RWPE1 (cell line): ENCODE results near the gene GNL3.

Source experiments
- CTCF ChIA-PET: fragments of 350-600 bp; sonication (Branson Sonifier 250); formaldehyde crosslinking; extraction: SDS; loops from one replicate; lab custom pipeline; 2021; lab: Yijun Ruan, JAX
- POLR2A ChIA-PET: fragments of 400-600 bp; formaldehyde crosslinking; extraction: SDS; loops from one replicate; lab custom pipeline; 2020; ENCODE audit warnings: antibody characterized with exemption; ENCODE audit not compliant: low non-redundant PET; lab: Yijun Ruan, JAX
- DNase-seq: peaks from one replicate; pipeline ENCODE4 v3.0.0; 2012; ENCODE audit warnings: low spot score
- H3K27ac ChIP-seq: fragments of 450-650 bp; 2 replicates; pipeline ENCODE4 v1.5.1; 2017
- CTCF ChIP-seq: fragments of 450-650 bp; conservative IDR thresholded peaks from 2 replicates; pipeline ENCODE4 v1.5.1; 2017; ENCODE audit warnings: low read depth, mild to moderate bottlenecking

The GNL3 gene

GRCh38 chr3:52684184-52684583, 1.6 kb upstream of the GNL3 start:
- no peak for DNase-seq
- CTCF ChIA-PET: no interaction called here
- POLR2A ChIA-PET: no interaction called here
- TF ChIP-seq CTCF: no peak
- H3K27ac ChIP-seq: no peak overlapping the region

- peak; percentile 77 for DNase-seq
- ChIA-PET POLR2A (interaction anchor here (0.7 kb wide), 1 partner anchor 58 kb away, joined by 3 read pairs; no protein-coding TSS in a partner anchor), CTCF (no interaction called here)
- TF ChIP-seq CTCF: no peak
- H3K27ac ChIP-seq: peak overlapping the region; percentile 94
Observed at GRCh38 chr3:52685285-52685708, 535 bp upstream of the GNL3 start.

- no peak for DNase-seq
- H3K27ac ChIP-seq: no peak overlapping the region
- CTCF ChIA-PET: no interaction called here
- POLR2A ChIA-PET: no interaction called here
- no peak for TF ChIP-seq CTCF
Observed at GRCh38 chr3:52688266-52688665, 2.4 kb downstream of the GNL3 start.

- DNase-seq: no peak
- ChIA-PET POLR2A (no interaction called here), CTCF (no interaction called here)
- no peak for TF ChIP-seq CTCF
- H3K27ac ChIP-seq: no peak overlapping the region
Observed at GRCh38 chr3:52689151-52689550, 3.3 kb downstream of the GNL3 start.

GRCh38 chr3:52690560-52690959, 4.7 kb downstream of the GNL3 start:
- ChIA-PET CTCF (no interaction called here), POLR2A (no interaction called here)
- TF ChIP-seq CTCF: no peak
- no peak overlapping the region for H3K27ac ChIP-seq
- no peak for DNase-seq

- TF ChIP-seq CTCF: no peak
- no peak for DNase-seq
- CTCF ChIA-PET: no interaction called here
- no peak overlapping the region for H3K27ac ChIP-seq
- POLR2A ChIA-PET: no interaction called here
Observed at GRCh38 chr3:52693071-52693470, 7.2 kb downstream of the GNL3 start.

GRCh38 chr3:52694528-52695189, 8.8 kb downstream of the GNL3 start:
- TF ChIP-seq CTCF: no peak
- ChIA-PET POLR2A (no interaction called here), CTCF (no interaction called here)
- no peak for DNase-seq
- no peak overlapping the region for H3K27ac ChIP-seq
